ENCODE results near the gene INPP5F.
"Not testable (repeated sequence)": the region's sequence is repeated elsewhere in the genome, so short reads cannot be mapped to it uniquely, and the experiment has no call there.

The INPP5F gene

GRCh38 chr10:119706521-119707278 is 19.1 kb upstream of the INPP5F start:
- no peak for DNase-seq

- DNase-seq: not testable (repeated sequence)
Observed at GRCh38 chr10:119707331-119707730, 18.5 kb upstream of the INPP5F start.

GRCh38 chr10:119710935-119711334 is 14.9 kb upstream of the INPP5F start:
- DNase-seq: not testable (repeated sequence)

GRCh38 chr10:119713744-119714483 is 11.9 kb upstream of the INPP5F start:
- DNase-seq: no peak

- no peak for DNase-seq
Observed at GRCh38 chr10:119714484-119714816, 11.4 kb upstream of the INPP5F start.

GRCh38 chr10:119715628-119716505 is 10.0 kb upstream of the INPP5F start:
- DNase-seq: no peak

- no peak for DNase-seq
Observed at GRCh38 chr10:119723161-119723560, 2.7 kb upstream of the INPP5F start.

- no peak for DNase-seq
Observed at GRCh38 chr10:119723624-119724023, 2.2 kb upstream of the INPP5F start.

- peak; percentile 87 for DNase-seq
Observed at GRCh38 chr10:119724593-119725516, 995 bp upstream of the INPP5F start.

- peak; percentile 56 for DNase-seq
Observed at GRCh38 chr10:119725517-119725827, 378 bp upstream of the INPP5F start.

- no peak for DNase-seq
Observed at GRCh38 chr10:119726676-119727261, 919 bp downstream of the INPP5F start.

- DNase-seq: no peak
Observed at GRCh38 chr10:119728172-119728800, 2.4 kb downstream of the INPP5F start.

GRCh38 chr10:119734396-119735332 is 8.8 kb downstream of the INPP5F start:
- peak; percentile 61 for DNase-seq

- no peak for DNase-seq
Observed at GRCh38 chr10:119735451-119735850, 9.6 kb downstream of the INPP5F start.

- DNase-seq: no peak
Observed at GRCh38 chr10:119736220-119736619, 10.4 kb downstream of the INPP5F start.

GRCh38 chr10:119737039-119737663 is 11.3 kb downstream of the INPP5F start:
- DNase-seq: no peak

- DNase-seq: peak; percentile 70
Observed at GRCh38 chr10:119737823-119738222, 12.0 kb downstream of the INPP5F start.

GRCh38 chr10:119738962-119739361 is 13.1 kb downstream of the INPP5F start:
- no peak for DNase-seq

- DNase-seq: no peak
Observed at GRCh38 chr10:119740096-119740495, 14.2 kb downstream of the INPP5F start.
